GM19372 (cell line): ENCODE data around the gene MCFD2.

Source experiments
- ATAC-seq: cut with Tn5 transposase; IDR thresholded peaks from one replicate; pipeline ENCODE4 v1.9.1; 2021; ENCODE audit warnings: mild to moderate bottlenecking, low read depth, moderate library complexity; ENCODE audit not compliant: unreplicated experiment

The MCFD2 gene

DNA sequence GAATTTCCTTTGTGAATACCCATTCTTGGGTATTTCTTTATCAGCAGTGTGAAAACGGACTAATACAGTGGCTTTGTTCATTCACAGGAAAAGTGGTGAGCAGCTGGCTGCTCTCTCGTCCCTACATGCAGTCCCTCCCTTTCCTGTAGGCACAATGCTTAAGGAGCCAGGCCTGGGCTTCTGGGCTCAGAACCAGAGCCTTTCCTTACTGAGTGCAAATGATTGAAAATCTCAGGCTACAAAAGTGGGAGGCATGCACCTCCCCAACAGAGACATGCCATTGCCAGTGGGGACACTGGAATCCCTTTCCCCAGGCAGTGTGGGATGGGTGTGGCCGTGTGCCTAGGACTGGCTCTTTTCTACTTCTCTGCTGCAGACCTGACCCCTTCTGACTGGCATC lies 61.3 kb downstream of the MCFD2 start:
- ATAC-seq: no peak

GRCh38 chr2:46852598-46852997 lies 63.0 kb downstream of the MCFD2 start:
- no peak for ATAC-seq

- ATAC-seq: no peak
These were observed 63.5 kb downstream of the MCFD2 start for GRCh38 chr2:46852124-46852523.
